Adrenal gland (tissue), 5 donors: ENCODE data around the gene KRTAP4-5.

Experiments used
- POLR2A ChIP-seq, 2 donors: fragments of 450-650 bp; IDR thresholded peaks; one replicate each; pipeline ENCODE4 v1.6.1; 2017; ENCODE audit warnings: antibody characterized with exemption in 2 of 2, mild to moderate bottlenecking in 2 of 2, moderate library complexity in 1 of 2
- TF ChIP-seq, protein P1 (sequence below), 6 experiments: fragments of 450-650 bp in 4 of 6; fragments of 200-600 bp in 2 of 6; sonication (generic) in 1 of 6; IDR thresholded peaks; 1 replicate in 5 of 6; 2 replicates in 1 of 6; pipeline versions ENCODE4 v1.5.1 to v1.8.0; 2016 to 2021; ENCODE audit warnings: antibody characterized with exemption in 6 of 6, mild to moderate bottlenecking in 2 of 6, moderate library complexity in 1 of 6
- donor health status: DM: no; HTN: no; CAD: no.

DNA sequence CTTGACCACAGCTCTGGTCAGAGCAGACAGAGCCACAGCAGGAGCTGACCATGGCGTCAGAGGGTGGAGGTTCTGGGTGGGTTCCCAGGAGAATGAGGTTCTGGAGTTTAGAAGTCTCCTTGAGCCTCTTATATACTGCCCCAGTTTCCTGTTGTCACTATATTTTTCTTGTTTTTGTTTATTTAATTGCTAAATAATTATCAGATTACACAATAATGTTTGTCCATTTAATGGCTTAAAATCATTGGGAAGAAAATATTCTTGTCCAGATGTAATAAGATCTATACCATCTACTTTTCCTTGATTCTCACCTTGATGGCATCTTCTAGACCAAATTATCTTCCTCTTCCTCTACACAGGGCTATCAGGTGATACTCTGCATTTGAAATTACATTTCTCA, 18.5 kb upstream of the KRTAP4-5 start, which contains the start of gene KRTAP4-3:
- TF ChIP-seq, protein P1, sequence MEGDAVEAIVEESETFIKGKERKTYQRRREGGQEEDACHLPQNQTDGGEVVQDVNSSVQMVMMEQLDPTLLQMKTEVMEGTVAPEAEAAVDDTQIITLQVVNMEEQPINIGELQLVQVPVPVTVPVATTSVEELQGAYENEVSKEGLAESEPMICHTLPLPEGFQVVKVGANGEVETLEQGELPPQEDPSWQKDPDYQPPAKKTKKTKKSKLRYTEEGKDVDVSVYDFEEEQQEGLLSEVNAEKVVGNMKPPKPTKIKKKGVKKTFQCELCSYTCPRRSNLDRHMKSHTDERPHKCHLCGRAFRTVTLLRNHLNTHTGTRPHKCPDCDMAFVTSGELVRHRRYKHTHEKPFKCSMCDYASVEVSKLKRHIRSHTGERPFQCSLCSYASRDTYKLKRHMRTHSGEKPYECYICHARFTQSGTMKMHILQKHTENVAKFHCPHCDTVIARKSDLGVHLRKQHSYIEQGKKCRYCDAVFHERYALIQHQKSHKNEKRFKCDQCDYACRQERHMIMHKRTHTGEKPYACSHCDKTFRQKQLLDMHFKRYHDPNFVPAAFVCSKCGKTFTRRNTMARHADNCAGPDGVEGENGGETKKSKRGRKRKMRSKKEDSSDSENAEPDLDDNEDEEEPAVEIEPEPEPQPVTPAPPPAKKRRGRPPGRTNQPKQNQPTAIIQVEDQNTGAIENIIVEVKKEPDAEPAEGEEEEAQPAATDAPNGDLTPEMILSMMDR (IDR thresholded peaks at IDR 0.05) = no peak
- no peak for TF ChIP-seq POLR2A (IDR thresholded peaks at IDR 0.05)
